HL-60 (cell line): ENCODE results near the gene PCDHGC4.

ENCODE experiments used
- DNase-seq, 2 experiments: peaks; one replicate each; pipeline ENCODE4 v3.0.0-alpha.2; 2010 to 2020; ENCODE audit warnings: low read depth in 1 of 2, low spot score in 1 of 2
- H3K27ac ChIP-seq: fragments of 250-450 bp; sonication (Bioruptor Pico); replicated peaks from 2 replicates; pipeline ENCODE4 v1.5.1; 2020; ENCODE audit warnings: mild to moderate bottlenecking, moderate library complexity
- H3K27me3 ChIP-seq: fragments of 250-450 bp; sonication (Bioruptor Pico); 2 replicates; pipeline ENCODE4 v1.5.1; 2021; ENCODE audit warnings: mild to moderate bottlenecking, moderate library complexity; ENCODE audit not compliant: insufficient read depth, poor library complexity, severe bottlenecking
- H3K4me3 ChIP-seq: replicated peaks from 2 replicates; pipeline ENCODE4 v1.5.1; 2011; ENCODE audit warnings: mild to moderate bottlenecking, control low read depth, low read length; ENCODE audit not compliant: insufficient read depth
- CTCF ChIP-seq: IDR thresholded peaks from one replicate; pipeline ENCODE4 v1.5.1; 2011; ENCODE audit warnings: low read length, control low read depth, inconsistent platforms; ENCODE audit not compliant: insufficient read depth
- GABPA ChIP-seq: IDR thresholded peaks from 2 replicates; pipeline ENCODE4 v1.6.1; 2012; ENCODE audit warnings: low read depth
- POLR2AphosphoS5 ChIP-seq: IDR thresholded peaks from 2 replicates; pipeline ENCODE4 v1.6.1; 2012; ENCODE audit warnings: low read depth
- REST ChIP-seq: IDR thresholded peaks from 2 replicates; pipeline ENCODE4 v1.6.1; 2012; ENCODE audit warnings: low read depth; ENCODE audit not compliant: insufficient replicate concordance
- SPI1 ChIP-seq: IDR thresholded peaks from 2 replicates; pipeline ENCODE4 v1.6.1; 2012; ENCODE audit warnings: low read depth, mild to moderate bottlenecking, borderline replicate concordance

PCDHGC4 gene

GRCh38 chr5:141495453-141495811, 10.6 kb downstream of the PCDHGC4 start:
- no peak overlapping the region for H3K27ac ChIP-seq
- no peak for DNase-seq

GRCh38 chr5:141496038-141496437, 11.2 kb downstream of the PCDHGC4 start:
- Histone ChIP-seq H3K27me3 (peaks cover 32% of the 10 kb centered on the region), H3K4me3 (no peak overlapping the region), H3K27ac (no peak overlapping the region)
- TF ChIP-seq REST (no peak), GABPA (no peak), POLR2AphosphoS5 (no peak), SPI1 (no peak), CTCF (no peak)
- no peak for DNase-seq

More at GRCh38 chr5:141495453-141495811, 10.6 kb downstream of the PCDHGC4 start:
- H3K4me3 ChIP-seq = no peak overlapping the region
- TF ChIP-seq CTCF (no peak), SPI1 (no peak), REST (no peak), POLR2AphosphoS5 (no peak), GABPA (no peak)
- peaks cover 32% of the 10 kb centered on the region for H3K27me3 ChIP-seq

GRCh38 chr5:141501761-141502160, 16.9 kb downstream of the PCDHGC4 start:
- Histone ChIP-seq H3K27ac (no peak overlapping the region), H3K4me3 (no peak overlapping the region), H3K27me3 (no peaks in the 10 kb centered on the region)
- TF ChIP-seq GABPA (no peak), SPI1 (no peak), CTCF (no peak), POLR2AphosphoS5 (no peak), REST (no peak)
- no peak for DNase-seq
